ENCODE measurements around the gene RBMS1. TPM values are rescaled to one million over a fixed set of nuclear protein-coding genes. Genes with fewer than 3 reads are reported as not detected.

Gene RBMS1
- total and polyA plus RNA-seq, 2 donors = 39.8 to 53.7 TPM

GRCh38 chr2:160283675-160284074 is 209.9 kb downstream of the RBMS1 start:
- DNase-seq (ENCODE audit: low read depth in 6 of 9, low spot score in 9 of 9) = no peak
- no peaks in the 10 kb centered on the region for H3K9me3 ChIP-seq (ENCODE audit: control insufficient read depth in 2 of 2, insufficient read depth in 1 of 2, low read length in 1 of 2)
- no peak overlapping the region for H3K27ac ChIP-seq (ENCODE audit: low read depth in 1 of 2, low read length in 1 of 2)
- no peaks in the 10 kb centered on the region for H3K4me1 ChIP-seq (ENCODE audit: control insufficient read depth in 2 of 2, insufficient read depth in 2 of 2, low read length in 2 of 2)
- no peaks in the 10 kb centered on the region for H3K27me3 ChIP-seq (ENCODE audit: control insufficient read depth in 2 of 2, insufficient read depth in 1 of 2, low read length in 1 of 2)
- H3K4me3 ChIP-seq (ENCODE audit: low read length in 2 of 2) = no peak overlapping the region
- peaks cover 8 to 56% of the 10 kb centered on the region in 2 donors for H3K36me3 ChIP-seq (ENCODE audit: control insufficient read depth in 2 of 2, insufficient read depth in 2 of 2, low read length in 1 of 2)

- H3K27ac ChIP-seq (ENCODE audit: low read depth in 1 of 2, low read length in 1 of 2) = no peak overlapping the region
- no peak for DNase-seq (ENCODE audit: low read depth in 6 of 9, low spot score in 9 of 9)
- 100% methylated on average over 2 of the region's 2 CpGs for WGBS
- H3K27me3 ChIP-seq (ENCODE audit: control insufficient read depth in 2 of 2, insufficient read depth in 1 of 2, low read length in 1 of 2) = no peaks in the 10 kb centered on the region
- peaks cover 14 to 63% of the 10 kb centered on the region in 2 donors for H3K36me3 ChIP-seq (ENCODE audit: control insufficient read depth in 2 of 2, insufficient read depth in 2 of 2, low read length in 1 of 2)
- H3K9me3 ChIP-seq (ENCODE audit: control insufficient read depth in 2 of 2, insufficient read depth in 1 of 2, low read length in 1 of 2) = no peaks in the 10 kb centered on the region
- H3K4me1 ChIP-seq (ENCODE audit: control insufficient read depth in 2 of 2, insufficient read depth in 2 of 2, low read length in 2 of 2) = no peaks in the 10 kb centered on the region
- no peak overlapping the region for H3K4me3 ChIP-seq (ENCODE audit: low read length in 2 of 2)
Measured at GRCh38 chr2:160282063-160282580, 211.5 kb downstream of the RBMS1 start.

GRCh38 chr2:160281213-160281612 is 212.4 kb downstream of the RBMS1 start:
- WGBS = 93% methylated on average over 1 of the region's 1 CpG
- Histone ChIP-seq H3K27me3 (ENCODE audit: control insufficient read depth in 2 of 2, insufficient read depth in 1 of 2, low read length in 1 of 2) (no peaks in the 10 kb centered on the region), H3K4me3 (ENCODE audit: low read length in 2 of 2) (no peak overlapping the region), H3K4me1 (ENCODE audit: control insufficient read depth in 2 of 2, insufficient read depth in 2 of 2, low read length in 2 of 2) (no peaks in the 10 kb centered on the region), H3K27ac (ENCODE audit: low read depth in 1 of 2, low read length in 1 of 2) (no peak overlapping the region), H3K9me3 (ENCODE audit: control insufficient read depth in 2 of 2, insufficient read depth in 1 of 2, low read length in 1 of 2) (no peaks in the 10 kb centered on the region), H3K36me3 (ENCODE audit: control insufficient read depth in 2 of 2, insufficient read depth in 2 of 2, low read length in 1 of 2) (peaks cover 15 to 68% of the 10 kb centered on the region in 2 donors)
- no peak for DNase-seq (ENCODE audit: low read depth in 6 of 9, low spot score in 9 of 9)

- H3K36me3 ChIP-seq (ENCODE audit: control insufficient read depth in 2 of 2, insufficient read depth in 2 of 2, low read length in 1 of 2) = peaks cover 12 to 69% of the 10 kb centered on the region in 2 donors
- H3K4me1 ChIP-seq (ENCODE audit: control insufficient read depth in 2 of 2, insufficient read depth in 2 of 2, low read length in 2 of 2) = no peaks in the 10 kb centered on the region
- DNase-seq (ENCODE audit: low read depth in 6 of 9, low spot score in 9 of 9) = no peak
- H3K4me3 ChIP-seq (ENCODE audit: low read length in 2 of 2) = no peak overlapping the region
- no peak overlapping the region for H3K27ac ChIP-seq (ENCODE audit: low read depth in 1 of 2, low read length in 1 of 2)
- no peaks in the 10 kb centered on the region for H3K9me3 ChIP-seq (ENCODE audit: control insufficient read depth in 2 of 2, insufficient read depth in 1 of 2, low read length in 1 of 2)
- no peaks in the 10 kb centered on the region for H3K27me3 ChIP-seq (ENCODE audit: control insufficient read depth in 2 of 2, insufficient read depth in 1 of 2, low read length in 1 of 2)
- 80% methylated on average over 5 of the region's 5 CpGs for WGBS
Measured at GRCh38 chr2:160279813-160280465, 213.7 kb downstream of the RBMS1 start.

- H3K4me3 ChIP-seq (ENCODE audit: low read length in 2 of 2) = no peak overlapping the region
- DNase-seq (ENCODE audit: low read depth in 6 of 9, low spot score in 9 of 9) = no peak
- H3K27ac ChIP-seq (ENCODE audit: low read depth in 1 of 2, low read length in 1 of 2) = no peak overlapping the region
- H3K27me3 ChIP-seq (ENCODE audit: control insufficient read depth in 2 of 2, insufficient read depth in 1 of 2, low read length in 1 of 2) = no peaks in the 10 kb centered on the region
- 77% methylated on average over 2 of the region's 2 CpGs for WGBS
- no peaks in the 10 kb centered on the region for H3K4me1 ChIP-seq (ENCODE audit: control insufficient read depth in 2 of 2, insufficient read depth in 2 of 2, low read length in 2 of 2)
- H3K36me3 ChIP-seq (ENCODE audit: control insufficient read depth in 2 of 2, insufficient read depth in 2 of 2, low read length in 1 of 2) = peaks cover 11 to 61% of the 10 kb centered on the region in 2 donors
- no peaks in the 10 kb centered on the region for H3K9me3 ChIP-seq (ENCODE audit: control insufficient read depth in 2 of 2, insufficient read depth in 1 of 2, low read length in 1 of 2)
Measured at GRCh38 chr2:160278879-160279177, 214.8 kb downstream of the RBMS1 start.

GRCh38 chr2:160278101-160278878 is 215.3 kb downstream of the RBMS1 start:
- Histone ChIP-seq H3K36me3 (ENCODE audit: control insufficient read depth in 2 of 2, insufficient read depth in 2 of 2, low read length in 1 of 2) (peaks cover 11 to 58% of the 10 kb centered on the region in 2 donors), H3K4me1 (ENCODE audit: control insufficient read depth in 2 of 2, insufficient read depth in 2 of 2, low read length in 2 of 2) (no peaks in the 10 kb centered on the region), H3K4me3 (ENCODE audit: low read length in 2 of 2) (no peak overlapping the region), H3K27me3 (ENCODE audit: control insufficient read depth in 2 of 2, insufficient read depth in 1 of 2, low read length in 1 of 2) (no peaks in the 10 kb centered on the region), H3K27ac (ENCODE audit: low read depth in 1 of 2, low read length in 1 of 2) (no peak overlapping the region), H3K9me3 (ENCODE audit: control insufficient read depth in 2 of 2, insufficient read depth in 1 of 2, low read length in 1 of 2) (no peaks in the 10 kb centered on the region)
- DNase-seq (ENCODE audit: low read depth in 6 of 9, low spot score in 9 of 9) = no peak
- WGBS = 96% methylated on average over 9 of the region's 9 CpGs

GRCh38 chr2:160277151-160277550 is 216.5 kb downstream of the RBMS1 start:
- peaks cover 11 to 49% of the 10 kb centered on the region in 2 donors for H3K36me3 ChIP-seq (ENCODE audit: control insufficient read depth in 2 of 2, insufficient read depth in 2 of 2, low read length in 1 of 2)
- WGBS = 98% methylated on average over 6 of the region's 6 CpGs
- no peak for DNase-seq (ENCODE audit: low read depth in 6 of 9, low spot score in 9 of 9)
- H3K9me3 ChIP-seq (ENCODE audit: control insufficient read depth in 2 of 2, insufficient read depth in 1 of 2, low read length in 1 of 2) = no peaks in the 10 kb centered on the region
- no peak overlapping the region for H3K27ac ChIP-seq (ENCODE audit: low read depth in 1 of 2, low read length in 1 of 2)
- no peak overlapping the region for H3K4me3 ChIP-seq (ENCODE audit: low read length in 2 of 2)
- H3K27me3 ChIP-seq (ENCODE audit: control insufficient read depth in 2 of 2, insufficient read depth in 1 of 2, low read length in 1 of 2) = no peaks in the 10 kb centered on the region
- no peaks in the 10 kb centered on the region for H3K4me1 ChIP-seq (ENCODE audit: control insufficient read depth in 2 of 2, insufficient read depth in 2 of 2, low read length in 2 of 2)

GRCh38 chr2:160275656-160276055 is 218.0 kb downstream of the RBMS1 start:
- Histone ChIP-seq H3K36me3 (ENCODE audit: control insufficient read depth in 2 of 2, insufficient read depth in 2 of 2, low read length in 1 of 2) (peaks cover 11 to 49% of the 10 kb centered on the region in 2 donors), H3K4me3 (ENCODE audit: low read length in 2 of 2) (no peak overlapping the region), H3K4me1 (ENCODE audit: control insufficient read depth in 2 of 2, insufficient read depth in 2 of 2, low read length in 2 of 2) (peaks cover 0 to 1% of the 10 kb centered on the region in 2 donors), H3K27ac (ENCODE audit: low read depth in 1 of 2, low read length in 1 of 2) (no peak overlapping the region), H3K9me3 (ENCODE audit: control insufficient read depth in 2 of 2, insufficient read depth in 1 of 2, low read length in 1 of 2) (no peaks in the 10 kb centered on the region), H3K27me3 (ENCODE audit: control insufficient read depth in 2 of 2, insufficient read depth in 1 of 2, low read length in 1 of 2) (no peaks in the 10 kb centered on the region)
- DNase-seq (ENCODE audit: low read depth in 6 of 9, low spot score in 9 of 9) = no peak
- 95% methylated on average over 3 of the region's 3 CpGs for WGBS

Measured in thymus (tissue), 11 donors.